OCI-LY1 (cell line): Measurements from ENCODE around the gene ZNF235.

Source experiments
- CTCF ChIP-seq: fragments of 200-600 bp; sonication (generic), shearing (Covaris generic); IDR thresholded peaks from 2 replicates; pipeline ENCODE4 v1.5.1; 2017; ENCODE audit warnings: mild to moderate bottlenecking, antibody characterized with exemption, low read length, moderate library complexity, mixed read lengths
- EZH2 ChIP-seq: fragments of 200-600 bp; sonication (generic), shearing (Covaris generic); IDR thresholded peaks from 2 replicates; pipeline ENCODE4 v1.8.0; 2017; ENCODE audit warnings: borderline replicate concordance, mixed run types, mild to moderate bottlenecking, antibody characterized with exemption, low read length, moderate library complexity, mixed read lengths

DNA sequence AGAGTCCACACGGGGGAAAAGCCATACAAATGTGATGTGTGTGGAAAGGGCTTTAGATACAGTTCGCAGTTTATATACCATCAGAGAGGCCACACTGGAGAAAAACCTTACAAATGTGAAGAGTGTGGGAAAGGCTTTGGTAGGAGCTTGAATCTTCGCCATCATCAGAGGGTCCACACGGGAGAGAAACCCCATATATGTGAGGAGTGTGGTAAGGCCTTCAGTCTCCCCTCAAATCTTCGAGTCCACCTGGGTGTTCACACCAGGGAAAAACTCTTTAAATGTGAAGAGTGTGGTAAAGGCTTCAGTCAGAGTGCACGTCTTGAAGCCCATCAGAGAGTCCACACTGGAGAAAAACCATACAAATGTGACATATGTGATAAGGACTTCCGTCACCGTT lies 68.4 kb downstream of the ZNF235 start:
- TF ChIP-seq CTCF (no peak), EZH2 (no peak)
